Suppressor macrophage treated with lipopolysaccharide for 1 hour (primary cell): ENCODE measurements around the gene NMNAT3.

ENCODE experiments used
- DNase-seq, 3 donors: peaks; one replicate each; pipeline ENCODE4 v3.0.0-alpha.2; 2020 to 2022

NMNAT3 gene

GRCh38 chr3:139674571-139675260 is 3.1 kb downstream of the NMNAT3 start:
- DNase-seq, result no peak

- no peak for DNase-seq
These were observed 4.9 kb downstream of the NMNAT3 start for GRCh38 chr3:139672884-139673283.

- no peak for DNase-seq
These were observed 5.7 kb downstream of the NMNAT3 start for GRCh38 chr3:139671863-139672646.

GRCh38 chr3:139671107-139671506 is 6.7 kb downstream of the NMNAT3 start:
- DNase-seq, result no peak

GRCh38 chr3:139670196-139670595 is 7.6 kb downstream of the NMNAT3 start:
- no peak for DNase-seq

GRCh38 chr3:139668332-139668731 is 9.4 kb downstream of the NMNAT3 start:
- DNase-seq, result no peak

GRCh38 chr3:139664958-139665357 is 12.8 kb downstream of the NMNAT3 start:
- no peak for DNase-seq

GRCh38 chr3:139660269-139660668 is 17.5 kb downstream of the NMNAT3 start:
- no peak for DNase-seq

- no peak for DNase-seq
These were observed 18.3 kb downstream of the NMNAT3 start for GRCh38 chr3:139659511-139659910.

- DNase-seq, result no peak
These were observed 19.8 kb downstream of the NMNAT3 start for GRCh38 chr3:139657936-139658335.

GRCh38 chr3:139657434-139657833 is 20.3 kb downstream of the NMNAT3 start:
- DNase-seq, result no peak

GRCh38 chr3:139655909-139656595 is 21.7 kb downstream of the NMNAT3 start:
- no peak for DNase-seq

GRCh38 chr3:139654637-139655365 is 23.0 kb downstream of the NMNAT3 start:
- DNase-seq, result no peak

GRCh38 chr3:139653582-139653981 is 24.2 kb downstream of the NMNAT3 start:
- no peak for DNase-seq

- no peak for DNase-seq
These were observed 25.2 kb downstream of the NMNAT3 start for GRCh38 chr3:139652561-139652960.

GRCh38 chr3:139647866-139648435 is 29.8 kb downstream of the NMNAT3 start:
- DNase-seq, result no peak

- no peak for DNase-seq
These were observed 31.3 kb downstream of the NMNAT3 start for GRCh38 chr3:139646512-139646911.

GRCh38 chr3:139642996-139643395 is 34.8 kb downstream of the NMNAT3 start:
- DNase-seq, result peak; percentile 73 to 94 (median 91)

GRCh38 chr3:139640456-139640855 is 37.3 kb downstream of the NMNAT3 start:
- DNase-seq, result peak in 1 of 3 donors; percentile 25

GRCh38 chr3:139639662-139640061 is 38.1 kb downstream of the NMNAT3 start:
- DNase-seq, result peak; percentile 28 to 56 (median 37)

GRCh38 chr3:139638518-139638917 is 39.3 kb downstream of the NMNAT3 start:
- DNase-seq, result no peak

- no peak for DNase-seq
These were observed 41.3 kb downstream of the NMNAT3 start for GRCh38 chr3:139636511-139636910.
